GM12865 (cell line): ENCODE measurements around the gene GPR68.

Experiments
- DNase-seq: peaks from one replicate; pipeline ENCODE4 v3.0.0; 2010; ENCODE audit warnings: low read depth
- H3K4me3 ChIP-seq: 2 replicates; pipeline ENCODE4 v1.5.1; 2011; ENCODE audit warnings: mild to moderate bottlenecking, low read depth, low read length, control low read depth
- TF ChIP-seq, protein P1 (sequence below): IDR thresholded peaks from 2 replicates; pipeline ENCODE4 v1.5.1; 2011; ENCODE audit warnings: low read length, control low read depth, low read depth, inconsistent platforms; ENCODE audit not compliant: insufficient read depth; ENCODE audit errors: missing control alignments

GPR68 gene

DNA sequence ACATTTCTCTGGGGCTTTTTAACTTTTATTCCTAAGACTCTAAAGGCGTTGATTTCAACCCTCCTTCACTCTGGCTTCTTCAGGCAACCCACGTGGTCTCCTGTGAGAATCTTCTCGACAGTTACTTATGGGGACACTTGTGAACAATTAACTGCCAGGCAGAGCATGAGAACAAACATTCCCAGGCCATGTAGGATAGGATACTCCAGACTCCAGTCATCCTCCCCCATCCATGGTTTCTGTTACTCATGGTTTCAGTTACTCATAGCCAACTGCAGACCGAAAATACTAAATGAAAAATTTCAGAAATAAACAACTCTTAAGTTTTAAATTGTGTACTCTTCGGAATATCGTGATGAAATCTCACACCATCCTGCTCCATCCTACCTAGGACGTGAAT, 19.5 kb downstream of the GPR68 start:
- DNase-seq: no peak
- H3K4me3 ChIP-seq: no peak overlapping the region
- TF ChIP-seq, protein P1, sequence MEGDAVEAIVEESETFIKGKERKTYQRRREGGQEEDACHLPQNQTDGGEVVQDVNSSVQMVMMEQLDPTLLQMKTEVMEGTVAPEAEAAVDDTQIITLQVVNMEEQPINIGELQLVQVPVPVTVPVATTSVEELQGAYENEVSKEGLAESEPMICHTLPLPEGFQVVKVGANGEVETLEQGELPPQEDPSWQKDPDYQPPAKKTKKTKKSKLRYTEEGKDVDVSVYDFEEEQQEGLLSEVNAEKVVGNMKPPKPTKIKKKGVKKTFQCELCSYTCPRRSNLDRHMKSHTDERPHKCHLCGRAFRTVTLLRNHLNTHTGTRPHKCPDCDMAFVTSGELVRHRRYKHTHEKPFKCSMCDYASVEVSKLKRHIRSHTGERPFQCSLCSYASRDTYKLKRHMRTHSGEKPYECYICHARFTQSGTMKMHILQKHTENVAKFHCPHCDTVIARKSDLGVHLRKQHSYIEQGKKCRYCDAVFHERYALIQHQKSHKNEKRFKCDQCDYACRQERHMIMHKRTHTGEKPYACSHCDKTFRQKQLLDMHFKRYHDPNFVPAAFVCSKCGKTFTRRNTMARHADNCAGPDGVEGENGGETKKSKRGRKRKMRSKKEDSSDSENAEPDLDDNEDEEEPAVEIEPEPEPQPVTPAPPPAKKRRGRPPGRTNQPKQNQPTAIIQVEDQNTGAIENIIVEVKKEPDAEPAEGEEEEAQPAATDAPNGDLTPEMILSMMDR: no peak

DNA sequence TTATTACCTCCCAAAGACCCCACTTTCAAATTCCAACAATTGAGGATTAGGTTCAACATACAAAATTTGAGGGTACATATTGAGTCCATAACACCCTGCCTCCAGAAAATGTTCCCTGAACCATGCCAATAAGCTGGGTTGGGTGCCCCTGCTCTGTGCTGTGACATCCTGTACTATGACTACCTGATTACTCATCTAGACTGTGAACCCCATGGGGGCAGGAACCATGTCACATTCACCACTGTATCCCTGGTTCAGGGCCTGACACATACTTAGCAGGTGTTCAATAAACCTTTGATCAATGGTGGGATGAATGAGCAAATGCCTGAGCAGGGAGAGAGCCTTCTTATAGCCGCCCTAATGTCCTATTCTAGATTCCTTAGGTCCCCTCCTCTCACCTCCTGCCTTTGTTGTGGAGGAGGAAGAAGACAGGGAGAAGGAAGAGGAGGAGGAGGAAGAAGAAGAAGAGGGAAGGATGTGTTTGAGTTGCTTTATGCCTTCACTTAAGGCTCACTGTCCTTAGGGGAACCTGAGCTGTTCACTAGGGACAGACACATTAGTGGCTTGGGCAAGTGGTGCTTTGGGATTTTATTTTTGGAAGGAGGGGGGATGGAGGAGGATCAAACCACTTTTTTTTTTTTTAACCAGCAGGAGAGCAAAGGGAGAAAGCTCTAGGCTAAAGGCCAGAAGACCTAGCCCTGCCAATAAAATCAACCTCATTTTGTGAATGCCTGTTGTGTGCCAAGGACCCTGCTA, 21.3 kb downstream of the GPR68 start:
- DNase-seq: no peak
- no peak overlapping the region for H3K4me3 ChIP-seq
- TF ChIP-seq, protein P1: no peak

DNA sequence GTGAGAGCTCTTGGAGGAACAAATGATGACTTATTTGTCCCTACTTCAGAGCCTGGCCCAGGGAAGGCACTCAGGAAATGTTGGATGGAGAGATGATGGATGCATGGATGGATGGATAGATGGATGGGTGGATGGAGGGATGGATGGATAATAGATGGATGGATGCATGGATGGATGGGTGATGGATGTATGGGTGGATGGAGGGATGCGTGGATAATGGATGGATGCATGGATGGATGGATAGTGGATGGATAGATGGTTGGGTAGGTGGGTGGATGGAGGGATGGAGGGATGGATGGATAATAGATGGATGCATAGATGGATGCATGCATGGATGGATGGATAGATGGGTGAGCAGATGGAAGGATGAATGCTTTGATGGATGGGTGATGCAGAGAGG, 23.2 kb downstream of the GPR68 start:
- DNase-seq: no peak
- H3K4me3 ChIP-seq: no peak overlapping the region

GRCh38 chr14:91220581-91221000, 23.9 kb downstream of the GPR68 start:
- TF ChIP-seq, protein P1: no peak
- no peak overlapping the region for H3K4me3 ChIP-seq
- DNase-seq: no peak

More for the DNA sequence above, 23.2 kb downstream of the GPR68 start:
- TF ChIP-seq, protein P1: no peak

GRCh38 chr14:91219517-91220389, 24.8 kb downstream of the GPR68 start:
- DNase-seq: no peak
- no peak overlapping the region for H3K4me3 ChIP-seq
- TF ChIP-seq, protein P1: no peak

- no peak overlapping the region for H3K4me3 ChIP-seq
- TF ChIP-seq, protein P1: no peak
- no peak for DNase-seq
Observed at GRCh38 chr14:91218014-91218413, 26.5 kb downstream of the GPR68 start.
